Measurements from ENCODE around the gene XPR1.

- TF ChIP-seq, protein P1, sequence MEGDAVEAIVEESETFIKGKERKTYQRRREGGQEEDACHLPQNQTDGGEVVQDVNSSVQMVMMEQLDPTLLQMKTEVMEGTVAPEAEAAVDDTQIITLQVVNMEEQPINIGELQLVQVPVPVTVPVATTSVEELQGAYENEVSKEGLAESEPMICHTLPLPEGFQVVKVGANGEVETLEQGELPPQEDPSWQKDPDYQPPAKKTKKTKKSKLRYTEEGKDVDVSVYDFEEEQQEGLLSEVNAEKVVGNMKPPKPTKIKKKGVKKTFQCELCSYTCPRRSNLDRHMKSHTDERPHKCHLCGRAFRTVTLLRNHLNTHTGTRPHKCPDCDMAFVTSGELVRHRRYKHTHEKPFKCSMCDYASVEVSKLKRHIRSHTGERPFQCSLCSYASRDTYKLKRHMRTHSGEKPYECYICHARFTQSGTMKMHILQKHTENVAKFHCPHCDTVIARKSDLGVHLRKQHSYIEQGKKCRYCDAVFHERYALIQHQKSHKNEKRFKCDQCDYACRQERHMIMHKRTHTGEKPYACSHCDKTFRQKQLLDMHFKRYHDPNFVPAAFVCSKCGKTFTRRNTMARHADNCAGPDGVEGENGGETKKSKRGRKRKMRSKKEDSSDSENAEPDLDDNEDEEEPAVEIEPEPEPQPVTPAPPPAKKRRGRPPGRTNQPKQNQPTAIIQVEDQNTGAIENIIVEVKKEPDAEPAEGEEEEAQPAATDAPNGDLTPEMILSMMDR (IDR thresholded peaks at IDR 0.05), result no peak
- TF ChIP-seq POLR2AphosphoS5 (IDR thresholded peaks at IDR 0.05) (no peak), POLR2A (IDR thresholded peaks at IDR 0.05) (no peak), EP300 (IDR thresholded peaks at IDR 0.05) (no peak)
Measured at GRCh38 chr1:180814258-180814657, 182.4 kb downstream of the XPR1 start.
